A673 (cell line): ENCODE data around the gene ANKRD44.

Experiments
- EZH2 ChIP-seq: fragments of 200-600 bp; sonication (generic); IDR thresholded peaks from 2 replicates; pipeline ENCODE4 v1.6.1; 2017; ENCODE audit warnings: borderline replicate concordance, low read depth, mild to moderate bottlenecking, mixed read lengths, antibody characterized with exemption, low read length; ENCODE audit not compliant: poor library complexity, severe bottlenecking
- TF ChIP-seq, protein P1 (sequence below): fragments of 300-800, 200-600 bp; sonication (generic); conservative IDR thresholded peaks from 2 replicates; pipeline ENCODE4 v1.5.1; 2017; ENCODE audit warnings: low read depth, mild to moderate bottlenecking, antibody characterized with exemption, low read length, moderate library complexity, mixed read lengths

DNA sequence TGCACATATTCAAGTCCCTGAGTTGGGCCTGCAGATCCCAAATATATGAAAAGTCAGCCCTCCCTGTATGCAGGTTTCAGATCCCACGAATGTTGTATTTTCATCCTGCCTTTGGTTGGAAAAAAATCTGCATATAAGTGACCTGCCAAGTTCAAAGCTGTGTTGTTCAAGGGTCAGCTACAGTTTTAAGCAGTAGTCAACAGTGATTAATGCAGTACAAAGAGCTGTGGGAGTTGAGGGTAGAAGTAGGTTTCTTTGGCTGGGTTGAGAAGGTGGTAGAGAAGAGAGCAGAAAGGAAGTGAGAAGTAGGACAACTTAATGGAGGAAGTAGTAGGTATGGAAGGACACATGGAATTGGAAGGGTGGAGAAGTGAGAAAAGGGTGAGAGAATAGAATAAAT, 127.9 kb downstream of the ANKRD44 start:
- TF ChIP-seq, protein P1, sequence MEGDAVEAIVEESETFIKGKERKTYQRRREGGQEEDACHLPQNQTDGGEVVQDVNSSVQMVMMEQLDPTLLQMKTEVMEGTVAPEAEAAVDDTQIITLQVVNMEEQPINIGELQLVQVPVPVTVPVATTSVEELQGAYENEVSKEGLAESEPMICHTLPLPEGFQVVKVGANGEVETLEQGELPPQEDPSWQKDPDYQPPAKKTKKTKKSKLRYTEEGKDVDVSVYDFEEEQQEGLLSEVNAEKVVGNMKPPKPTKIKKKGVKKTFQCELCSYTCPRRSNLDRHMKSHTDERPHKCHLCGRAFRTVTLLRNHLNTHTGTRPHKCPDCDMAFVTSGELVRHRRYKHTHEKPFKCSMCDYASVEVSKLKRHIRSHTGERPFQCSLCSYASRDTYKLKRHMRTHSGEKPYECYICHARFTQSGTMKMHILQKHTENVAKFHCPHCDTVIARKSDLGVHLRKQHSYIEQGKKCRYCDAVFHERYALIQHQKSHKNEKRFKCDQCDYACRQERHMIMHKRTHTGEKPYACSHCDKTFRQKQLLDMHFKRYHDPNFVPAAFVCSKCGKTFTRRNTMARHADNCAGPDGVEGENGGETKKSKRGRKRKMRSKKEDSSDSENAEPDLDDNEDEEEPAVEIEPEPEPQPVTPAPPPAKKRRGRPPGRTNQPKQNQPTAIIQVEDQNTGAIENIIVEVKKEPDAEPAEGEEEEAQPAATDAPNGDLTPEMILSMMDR = no peak
- TF ChIP-seq EZH2 = no peak
